H7 (cell line): Measurements from ENCODE around the gene PTPRN2. TPM values are rescaled to one million over a fixed set of nuclear protein-coding genes. Genes with fewer than 3 reads are reported as not detected.

Experiments
- DNase-seq: peaks from one replicate; pipeline ENCODE4 v3.0.0; 2012
- H3K27me3 ChIP-seq: 2 replicates; pipeline ENCODE4 v1.6.0; 2011; ENCODE audit warnings: mild to moderate bottlenecking, low read length; ENCODE audit not compliant: control insufficient read depth, insufficient read depth
- H3K36me3 ChIP-seq: replicated peaks from 2 replicates; pipeline ENCODE4 v1.5.1; 2011; ENCODE audit warnings: low read length; ENCODE audit not compliant: control insufficient read depth, insufficient read depth
- H3K4me3 ChIP-seq: 2 replicates; pipeline ENCODE4 v1.5.1; 2011; ENCODE audit warnings: low read depth, mild to moderate bottlenecking, control low read depth, low read length, moderate library complexity; ENCODE audit not compliant: insufficient read depth
- total RNA-seq: library from RNA; depleted of rRNA; stranded (reverse); fragments of >200 nt; shearing (Covaris generic); gene quantifications from 2 replicates; pipeline ENCODE4 v1.2.3, GENCODE V29; 2014

PTPRN2 gene
- total RNA-seq, 1 experiment from 2014 or later = 0.80 TPM

- no peaks in the 10 kb centered on the region for H3K36me3 ChIP-seq
- no peak for DNase-seq
- H3K27me3 ChIP-seq = no peaks in the 10 kb centered on the region
- H3K4me3 ChIP-seq = no peak overlapping the region
Observed at GRCh38 chr7:157529768-157530560, 1057.7 kb downstream of the PTPRN2 start.

- DNase-seq = no peak
- H3K4me3 ChIP-seq = no peak overlapping the region
- H3K36me3 ChIP-seq = no peaks in the 10 kb centered on the region
Observed at GRCh38 chr7:157528785-157529341, 1058.8 kb downstream of the PTPRN2 start.

GRCh38 chr7:157527686-157528085, 1059.9 kb downstream of the PTPRN2 start:
- DNase-seq = no peak
- H3K27me3 ChIP-seq = no peaks in the 10 kb centered on the region
- H3K36me3 ChIP-seq = no peaks in the 10 kb centered on the region
- no peak overlapping the region for H3K4me3 ChIP-seq

More at GRCh38 chr7:157528785-157529341, 1058.8 kb downstream of the PTPRN2 start:
- H3K27me3 ChIP-seq = no peaks in the 10 kb centered on the region

GRCh38 chr7:157526913-157527634, 1060.5 kb downstream of the PTPRN2 start:
- DNase-seq = no peak
- H3K36me3 ChIP-seq = no peaks in the 10 kb centered on the region
- no peak overlapping the region for H3K4me3 ChIP-seq
- no peaks in the 10 kb centered on the region for H3K27me3 ChIP-seq

GRCh38 chr7:157526005-157526912, 1061.4 kb downstream of the PTPRN2 start:
- DNase-seq = no peak
- H3K36me3 ChIP-seq = no peaks in the 10 kb centered on the region
- no peak overlapping the region for H3K4me3 ChIP-seq
- no peaks in the 10 kb centered on the region for H3K27me3 ChIP-seq

- Histone ChIP-seq H3K36me3 (no peaks in the 10 kb centered on the region), H3K27me3 (no peaks in the 10 kb centered on the region), H3K4me3 (no peak overlapping the region)
- no peak for DNase-seq
Observed at GRCh38 chr7:157525491-157525915, 1062.1 kb downstream of the PTPRN2 start.

- DNase-seq = no peak
- no peak overlapping the region for H3K4me3 ChIP-seq
- no peaks in the 10 kb centered on the region for H3K27me3 ChIP-seq
- H3K36me3 ChIP-seq = no peaks in the 10 kb centered on the region
Observed at GRCh38 chr7:157524731-157525130, 1062.9 kb downstream of the PTPRN2 start.

GRCh38 chr7:157523766-157524421, 1063.7 kb downstream of the PTPRN2 start:
- Histone ChIP-seq H3K27me3 (no peaks in the 10 kb centered on the region), H3K36me3 (no peaks in the 10 kb centered on the region), H3K4me3 (no peak overlapping the region)
- DNase-seq = no peak

GRCh38 chr7:157523371-157523765, 1064.3 kb downstream of the PTPRN2 start:
- no peak overlapping the region for H3K4me3 ChIP-seq
- no peaks in the 10 kb centered on the region for H3K27me3 ChIP-seq
- no peak for DNase-seq
- H3K36me3 ChIP-seq = no peaks in the 10 kb centered on the region

GRCh38 chr7:157522954-157523353, 1064.7 kb downstream of the PTPRN2 start:
- H3K4me3 ChIP-seq = no peak overlapping the region
- DNase-seq = peak; percentile 56
- H3K27me3 ChIP-seq = no peaks in the 10 kb centered on the region
- H3K36me3 ChIP-seq = no peaks in the 10 kb centered on the region

GRCh38 chr7:157522189-157522588, 1065.4 kb downstream of the PTPRN2 start:
- no peaks in the 10 kb centered on the region for H3K36me3 ChIP-seq
- no peaks in the 10 kb centered on the region for H3K27me3 ChIP-seq
- H3K4me3 ChIP-seq = no peak overlapping the region
- peak; percentile 51 for DNase-seq

- Histone ChIP-seq H3K36me3 (no peaks in the 10 kb centered on the region), H3K4me3 (no peak overlapping the region)
- DNase-seq = no peak
Observed at GRCh38 chr7:157521752-157522151, 1065.9 kb downstream of the PTPRN2 start.

GRCh38 chr7:157521061-157521731, 1066.4 kb downstream of the PTPRN2 start:
- Histone ChIP-seq H3K4me3 (no peak overlapping the region), H3K36me3 (no peaks in the 10 kb centered on the region), H3K27me3 (no peaks in the 10 kb centered on the region)
- DNase-seq = peak; percentile 44

More at GRCh38 chr7:157521752-157522151, 1065.9 kb downstream of the PTPRN2 start:
- H3K27me3 ChIP-seq = no peaks in the 10 kb centered on the region
